ENCODE results near the gene CCL18. TPM values are rescaled to one million over a fixed set of nuclear protein-coding genes. Genes with fewer than 3 reads are reported as not detected.
"Not testable (repeated sequence)": the region's sequence is repeated elsewhere in the genome, so short reads cannot be mapped to it uniquely, and the experiment has no call there.

CCL18 gene
- total RNA-seq, 2 experiments from 2014 or later, result not detected

DNA sequence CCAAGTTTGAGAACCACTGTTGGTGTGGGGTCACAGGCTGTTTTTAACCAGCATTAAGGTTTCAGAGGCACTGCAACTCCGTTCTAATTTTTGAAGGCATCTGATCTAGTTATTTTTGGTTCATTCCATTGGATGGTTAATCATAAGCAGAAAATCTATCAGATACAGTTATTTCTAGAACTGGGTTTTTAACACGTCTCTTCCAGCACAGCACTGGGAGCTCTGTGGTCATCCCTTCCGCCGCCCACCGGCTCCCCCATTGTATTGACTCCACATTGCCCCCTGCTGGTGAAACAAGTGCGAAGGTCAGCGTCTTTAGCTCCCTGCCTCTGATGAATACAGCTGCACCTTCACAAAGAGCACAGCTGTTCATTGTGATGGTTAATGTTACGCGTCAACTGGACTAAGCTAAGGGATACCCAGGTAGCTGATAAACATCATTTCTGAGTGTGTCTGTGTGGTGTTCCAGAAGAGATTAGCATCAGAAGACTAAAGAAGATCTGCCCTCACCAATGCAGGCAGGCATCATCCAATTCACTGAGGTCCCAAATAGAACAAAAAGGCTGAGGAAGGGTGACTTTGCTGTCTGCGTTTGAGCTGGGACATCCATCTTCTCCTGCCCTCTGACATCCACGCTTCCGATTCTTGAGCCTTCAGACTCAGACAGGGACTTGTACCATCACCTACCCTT lies 8.5 kb downstream of the CCL18 start:
- DNase-seq (ENCODE audit: low spot score), result peak; percentile 55
- TF ChIP-seq CTCF (conservative IDR thresholded peaks at IDR 0.05; ENCODE audit: low read length) (peak; percentile 87), EZH2phosphoT487 (IDR thresholded peaks at IDR 0.05; ENCODE audit: borderline replicate concordance, low read depth, low read length) (no peak)
- intact Hi-C loops (cut with micrococcal nuclease; ENCODE audit: unreplicated experiment), result loop anchor here (10.0 kb wide), 1 partner anchor 98 kb away; no protein-coding TSS in a partner anchor
- H3K9me2 ChIP-seq (ENCODE audit: insufficient read depth, low read length), result no peaks in the 10 kb centered on the region
- POLR2A ChIA-PET, result no interaction called here
- no TSS peak for BruUV-seq (replicated peaks)
- H3K27ac ChIP-seq (ENCODE audit: low read depth, low read length, poor library complexity, severe bottlenecking), result no peak overlapping the region
- no peaks in the 10 kb centered on the region for H3K4me1 ChIP-seq (ENCODE audit: insufficient read depth, low read length, poor library complexity, severe bottlenecking)
- CTCF ChIA-PET (ENCODE audit: unreplicated experiment), result no interaction called here
- H3K4me3 ChIP-seq (ENCODE audit: low read depth, low read length, poor library complexity, severe bottlenecking), result no peak overlapping the region
- H3K79me2 ChIP-seq (ENCODE audit: insufficient read depth, low read depth, low read length), result no peaks in the 10 kb centered on the region
- H2AFZ ChIP-seq (ENCODE audit: low read length), result no peak overlapping the region
- no peaks in the 10 kb centered on the region for H3K36me3 ChIP-seq (ENCODE audit: insufficient read depth, low read length)
- no peaks in the 10 kb centered on the region for H4K20me1 ChIP-seq (ENCODE audit: insufficient read depth, low read length)
- H3K9me3 ChIP-seq (ENCODE audit: low read length), result no peaks in the 10 kb centered on the region
- H3K4me2 ChIP-seq (ENCODE audit: low read length), result no peak overlapping the region

DNA sequence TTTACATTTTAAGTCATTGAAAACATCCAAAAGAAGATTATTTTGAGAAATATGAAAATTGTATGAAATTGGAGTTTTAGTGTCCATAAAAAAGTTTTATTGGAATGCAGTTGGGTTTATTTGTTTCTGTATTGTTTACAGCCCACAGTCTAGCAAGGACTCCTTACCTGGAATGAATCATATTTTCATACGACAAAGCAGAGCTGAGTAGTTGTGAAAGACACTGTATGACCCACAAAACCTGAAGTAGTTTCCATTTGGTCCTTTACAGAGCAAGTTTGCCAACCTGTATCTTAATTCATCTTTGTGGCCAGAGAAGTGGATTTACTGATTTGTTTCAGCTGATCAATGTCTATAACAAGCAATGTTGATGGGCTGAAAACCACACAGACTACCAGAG lies 10.3 kb downstream of the CCL18 start:
- intact Hi-C loops (cut with micrococcal nuclease; ENCODE audit: unreplicated experiment), result loop anchor here (1.0 to 10.0 kb wide), 2 partner anchors 75 to 100 kb away; no protein-coding TSS in a partner anchor
- H2AFZ ChIP-seq (ENCODE audit: low read length), result no peak overlapping the region
- H3K79me2 ChIP-seq (ENCODE audit: insufficient read depth, low read depth, low read length), result no peaks in the 10 kb centered on the region
- H3K4me2 ChIP-seq (ENCODE audit: low read length), result no peak overlapping the region
- no peaks in the 10 kb centered on the region for H4K20me1 ChIP-seq (ENCODE audit: insufficient read depth, low read length)
- POLR2A ChIA-PET, result no interaction called here
- no peaks in the 10 kb centered on the region for H3K9me2 ChIP-seq (ENCODE audit: insufficient read depth, low read length)
- H3K4me1 ChIP-seq (ENCODE audit: insufficient read depth, low read length, poor library complexity, severe bottlenecking), result no peaks in the 10 kb centered on the region
- H3K27ac ChIP-seq (ENCODE audit: low read depth, low read length, poor library complexity, severe bottlenecking), result no peak overlapping the region
- no peak for TF ChIP-seq CTCF (conservative IDR thresholded peaks at IDR 0.05; ENCODE audit: low read length)
- no peak for TF ChIP-seq EZH2phosphoT487 (IDR thresholded peaks at IDR 0.05; ENCODE audit: borderline replicate concordance, low read depth, low read length)
- DNase-seq (ENCODE audit: low spot score), result no peak
- no peak overlapping the region for H3K4me3 ChIP-seq (ENCODE audit: low read depth, low read length, poor library complexity, severe bottlenecking)
- CTCF ChIA-PET (ENCODE audit: unreplicated experiment), result no interaction called here
- no peaks in the 10 kb centered on the region for H3K36me3 ChIP-seq (ENCODE audit: insufficient read depth, low read length)
- no TSS peak for BruUV-seq (replicated peaks)
- no peaks in the 10 kb centered on the region for H3K9me3 ChIP-seq (ENCODE audit: low read length)

- POLR2A ChIA-PET; CTCF ChIA-PET (ENCODE audit: unreplicated experiment); intact Hi-C loops (cut with micrococcal nuclease; ENCODE audit: unreplicated experiment); H3K4me2 ChIP-seq (ENCODE audit: low read length); H3K4me3 ChIP-seq (ENCODE audit: low read depth, low read length, poor library complexity, severe bottlenecking); H3K79me2 ChIP-seq (ENCODE audit: insufficient read depth, low read depth, low read length); H3K9me2 ChIP-seq (ENCODE audit: insufficient read depth, low read length); BruUV-seq (replicated peaks); H3K27ac ChIP-seq (ENCODE audit: low read depth, low read length, poor library complexity, severe bottlenecking); H3K9me3 ChIP-seq (ENCODE audit: low read length); H2AFZ ChIP-seq (ENCODE audit: low read length); DNase-seq (ENCODE audit: low spot score); H3K36me3 ChIP-seq (ENCODE audit: insufficient read depth, low read length); H3K4me1 ChIP-seq (ENCODE audit: insufficient read depth, low read length, poor library complexity, severe bottlenecking); H4K20me1 ChIP-seq (ENCODE audit: insufficient read depth, low read length): not testable (repeated sequence)
These were observed 17.8 kb downstream of the CCL18 start for GRCh38 chr17:36081681-36082471.

GRCh38 chr17:36082482-36083120 lies 18.5 kb downstream of the CCL18 start:
- DNase-seq (ENCODE audit: low spot score); H3K9me3 ChIP-seq (ENCODE audit: low read length); H3K27ac ChIP-seq (ENCODE audit: low read depth, low read length, poor library complexity, severe bottlenecking); H3K9me2 ChIP-seq (ENCODE audit: insufficient read depth, low read length); BruUV-seq (replicated peaks); H3K36me3 ChIP-seq (ENCODE audit: insufficient read depth, low read length); intact Hi-C loops (cut with micrococcal nuclease; ENCODE audit: unreplicated experiment); H3K4me1 ChIP-seq (ENCODE audit: insufficient read depth, low read length, poor library complexity, severe bottlenecking); H2AFZ ChIP-seq (ENCODE audit: low read length); H3K4me2 ChIP-seq (ENCODE audit: low read length); POLR2A ChIA-PET; H4K20me1 ChIP-seq (ENCODE audit: insufficient read depth, low read length); H3K79me2 ChIP-seq (ENCODE audit: insufficient read depth, low read depth, low read length); CTCF ChIA-PET (ENCODE audit: unreplicated experiment); H3K4me3 ChIP-seq (ENCODE audit: low read depth, low read length, poor library complexity, severe bottlenecking): not testable (repeated sequence)
